IPS DF 4.7 (cell line): ENCODE data around the gene GPR139.

Experiments
- DNase-seq: peaks from one replicate; pipeline ENCODE4 v3.0.0-alpha.2; 2013; ENCODE audit warnings: low spot score; ENCODE audit errors: extremely low read depth

Gene GPR139

DNA sequence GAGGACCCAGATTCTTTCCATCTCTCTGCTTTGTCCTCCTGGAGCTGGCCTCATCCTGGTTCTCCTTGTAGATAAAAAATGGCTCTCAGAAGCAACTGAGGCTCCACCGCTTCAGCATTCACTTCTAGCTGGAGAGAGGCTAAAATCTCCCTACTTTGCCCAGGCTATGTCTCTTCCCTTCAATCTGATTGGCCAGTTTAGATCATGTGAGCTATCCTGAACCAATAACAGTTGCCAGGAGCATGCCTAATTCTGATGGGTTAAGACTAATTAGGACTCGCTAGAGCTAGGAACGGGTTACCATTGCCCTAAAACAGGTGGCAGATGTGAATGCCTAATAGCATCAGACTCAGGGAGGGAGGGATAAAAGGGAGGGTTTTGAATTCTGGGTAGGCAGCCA, 89.6 kb downstream of the GPR139 start:
- DNase-seq: no peak
